Left ventricle myocardium inferior (tissue), 1 donor: Measurements from ENCODE around the gene HDAC9. TPM values are rescaled to one million over a fixed set of nuclear protein-coding genes. Genes with fewer than 3 reads are reported as not detected.

Experiments used
- DNase-seq: peaks from one replicate; pipeline ENCODE4 v3.0.0-alpha.2; 2020
- H3K27ac ChIP-seq: fragments of 200-600 bp; replicated peaks from 2 replicates; pipeline ENCODE4 v1.8.0; 2021
- H3K27me3 ChIP-seq: fragments of 200-600 bp; 2 replicates; pipeline ENCODE4 v1.8.0; 2021; ENCODE audit warnings: low read depth
- H3K36me3 ChIP-seq: fragments of 200-600 bp; 2 replicates; pipeline ENCODE4 v1.8.0; 2021
- H3K4me1 ChIP-seq: fragments of 200-600 bp; 2 replicates; pipeline ENCODE4 v1.8.0; 2021
- H3K4me3 ChIP-seq: fragments of 200-600 bp; 2 replicates; pipeline ENCODE4 v1.8.0; 2021; ENCODE audit warnings: mild to moderate bottlenecking, moderate library complexity
- H3K9me3 ChIP-seq: fragments of 200-600 bp; replicated peaks from 2 replicates; pipeline ENCODE4 v1.8.0; 2021
- intact Hi-C: fragments of 100-400 bp; cut with micrococcal nuclease; formaldehyde crosslinking; loops from one replicate; pipeline ENCODE4 v1.11.0; 2022
- total RNA-seq: library from RNA; stranded (reverse); fragmentation: NEBNext Ultra II Directional; extraction: Animal tissue kit (Norgen Biotek cat#: 25700); gene quantifications from one replicate; pipeline ENCODE4 v1.2.1, GENCODE V29; 2021
- TF ChIP-seq, protein P1 (sequence below): fragments of 200-600 bp; IDR thresholded peaks from 2 replicates; pipeline ENCODE4 v1.8.0; 2021; ENCODE audit warnings: antibody characterized with exemption, mild to moderate bottlenecking, borderline replicate concordance
- donor health status: DM: no; HTN: yes; CAD: no; lungs with severe emphysema.

HDAC9 gene
- total RNA-seq, 1 donor from 2014 or later, result 39.6 TPM

DNA sequence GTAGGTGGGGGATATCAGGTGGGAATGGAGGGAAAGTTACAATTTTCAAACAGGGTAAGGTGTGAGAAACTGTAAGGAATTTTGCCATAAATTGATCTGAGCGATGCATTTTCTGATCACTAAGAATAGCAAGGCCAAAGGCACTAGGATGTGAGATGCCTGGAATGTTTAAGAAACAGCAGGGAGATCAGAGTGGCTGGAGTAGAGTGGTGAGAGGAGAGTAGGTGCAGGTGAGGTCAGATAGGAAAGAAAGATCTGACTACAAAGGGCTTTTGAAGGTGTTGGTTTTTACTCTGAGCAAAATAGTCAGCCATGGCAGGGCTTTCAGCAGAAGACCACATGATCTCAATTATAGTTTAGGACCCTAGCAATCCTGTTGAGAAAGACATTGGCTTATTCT, 55.0 kb downstream of the HDAC9 start:
- DNase-seq, result no peak
- Histone ChIP-seq H3K27ac (no peak overlapping the region), H3K36me3 (no peaks in the 10 kb centered on the region), H3K9me3 (no peaks in the 10 kb centered on the region), H3K4me1 (peaks cover 32% of the 10 kb centered on the region), H3K27me3 (no peaks in the 10 kb centered on the region), H3K4me3 (no peak overlapping the region)
- TF ChIP-seq, protein P1, sequence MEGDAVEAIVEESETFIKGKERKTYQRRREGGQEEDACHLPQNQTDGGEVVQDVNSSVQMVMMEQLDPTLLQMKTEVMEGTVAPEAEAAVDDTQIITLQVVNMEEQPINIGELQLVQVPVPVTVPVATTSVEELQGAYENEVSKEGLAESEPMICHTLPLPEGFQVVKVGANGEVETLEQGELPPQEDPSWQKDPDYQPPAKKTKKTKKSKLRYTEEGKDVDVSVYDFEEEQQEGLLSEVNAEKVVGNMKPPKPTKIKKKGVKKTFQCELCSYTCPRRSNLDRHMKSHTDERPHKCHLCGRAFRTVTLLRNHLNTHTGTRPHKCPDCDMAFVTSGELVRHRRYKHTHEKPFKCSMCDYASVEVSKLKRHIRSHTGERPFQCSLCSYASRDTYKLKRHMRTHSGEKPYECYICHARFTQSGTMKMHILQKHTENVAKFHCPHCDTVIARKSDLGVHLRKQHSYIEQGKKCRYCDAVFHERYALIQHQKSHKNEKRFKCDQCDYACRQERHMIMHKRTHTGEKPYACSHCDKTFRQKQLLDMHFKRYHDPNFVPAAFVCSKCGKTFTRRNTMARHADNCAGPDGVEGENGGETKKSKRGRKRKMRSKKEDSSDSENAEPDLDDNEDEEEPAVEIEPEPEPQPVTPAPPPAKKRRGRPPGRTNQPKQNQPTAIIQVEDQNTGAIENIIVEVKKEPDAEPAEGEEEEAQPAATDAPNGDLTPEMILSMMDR, result no peak
- intact Hi-C loops, result no loop called here

DNA sequence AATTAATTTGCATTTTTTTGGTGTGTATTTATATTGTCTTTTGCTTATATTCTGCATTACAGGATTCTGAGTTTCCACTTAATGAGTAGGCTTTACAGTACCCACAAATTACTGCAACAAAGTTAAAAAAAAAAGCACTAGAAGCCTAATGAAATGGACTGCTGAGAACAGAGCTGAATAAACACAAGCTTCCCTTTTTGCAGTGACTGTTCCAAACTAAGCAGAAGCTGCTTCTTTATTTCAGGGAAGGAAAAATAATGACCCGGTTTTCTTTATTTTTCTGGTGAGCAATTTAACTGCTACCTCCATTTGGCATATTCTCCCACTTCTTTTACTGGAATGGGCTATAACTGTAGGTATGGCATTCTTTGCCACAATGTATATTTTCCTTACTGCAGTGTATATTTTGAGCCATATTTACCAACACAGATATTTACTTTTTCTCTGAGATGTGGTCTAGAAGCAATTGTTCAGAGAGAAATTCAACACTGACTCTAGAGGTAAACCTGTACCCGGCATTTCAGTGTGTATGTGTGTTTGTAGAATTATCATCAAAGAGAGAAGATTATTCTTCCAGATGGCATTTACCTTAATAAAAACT, 56.9 kb downstream of the HDAC9 start:
- Histone ChIP-seq H3K4me1 (peaks cover 50% of the 10 kb centered on the region), H3K27ac (peak overlapping the region; percentile 59), H3K36me3 (no peaks in the 10 kb centered on the region), H3K27me3 (no peaks in the 10 kb centered on the region), H3K9me3 (no peaks in the 10 kb centered on the region), H3K4me3 (peak overlapping the region; percentile 26)
- intact Hi-C loops, result no loop called here
- no peak for DNase-seq
- TF ChIP-seq, protein P1, result no peak

DNA sequence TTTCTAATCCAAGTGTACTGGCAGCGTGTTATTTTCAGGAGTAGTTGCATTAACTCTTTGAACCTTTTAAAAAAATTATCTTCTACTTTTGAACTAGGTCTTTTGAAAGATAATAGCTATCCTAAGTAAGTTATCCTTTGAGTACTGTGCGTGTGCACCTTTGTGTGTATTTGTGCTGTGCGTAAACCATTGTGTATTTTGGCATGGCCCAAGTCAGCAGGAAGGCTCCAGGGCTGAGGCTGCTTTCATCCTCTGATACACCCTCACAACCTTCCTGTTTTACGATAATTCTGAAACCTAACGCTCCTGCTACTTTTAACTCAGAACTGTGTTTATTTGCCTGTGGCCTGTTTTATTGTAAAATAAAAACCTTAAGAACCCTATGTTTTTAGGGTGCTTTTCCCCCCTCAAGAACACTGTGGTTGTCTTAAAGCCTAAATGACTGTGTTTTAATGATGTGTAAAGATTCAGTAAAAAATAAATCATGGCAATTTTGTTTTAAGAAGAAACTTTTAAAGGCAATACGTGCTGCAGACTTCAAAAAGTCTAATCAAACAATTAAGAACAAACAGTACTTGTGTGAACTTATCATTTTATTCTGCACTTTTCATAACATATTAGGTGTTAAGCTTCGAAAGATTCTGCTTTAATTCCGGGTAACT, 57.5 kb downstream of the HDAC9 start:
- Histone ChIP-seq H3K36me3 (no peaks in the 10 kb centered on the region), H3K4me1 (peaks cover 57% of the 10 kb centered on the region), H3K27me3 (no peaks in the 10 kb centered on the region), H3K9me3 (no peaks in the 10 kb centered on the region), H3K4me3 (peak overlapping the region; percentile 26), H3K27ac (peak overlapping the region; percentile 59)
- TF ChIP-seq, protein P1, result no peak
- intact Hi-C loops, result no loop called here
- DNase-seq, result no peak

DNA sequence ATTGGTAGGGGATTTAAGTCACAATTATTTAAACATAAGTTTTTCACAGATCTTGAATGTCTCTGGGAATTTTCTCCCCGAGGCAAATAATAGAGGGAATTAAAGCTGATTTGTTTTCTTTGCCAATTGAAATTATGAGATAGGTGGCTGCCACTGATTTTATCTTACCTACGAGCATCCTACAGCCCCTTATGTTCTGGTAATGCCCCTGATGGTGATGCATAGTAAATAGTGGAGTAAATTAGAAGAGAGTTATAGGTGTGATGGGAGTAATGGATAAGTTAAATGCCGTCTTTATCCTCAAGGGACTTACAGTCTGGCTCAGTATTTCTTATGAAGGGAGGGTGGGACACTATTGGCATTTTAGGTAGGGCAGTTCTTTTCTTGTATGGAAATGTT, 58.1 kb downstream of the HDAC9 start:
- Histone ChIP-seq H3K4me3 (no peak overlapping the region), H3K4me1 (peaks cover 62% of the 10 kb centered on the region), H3K9me3 (no peaks in the 10 kb centered on the region), H3K27me3 (no peaks in the 10 kb centered on the region), H3K27ac (peak overlapping the region; percentile 59), H3K36me3 (no peaks in the 10 kb centered on the region)
- DNase-seq, result no peak
- intact Hi-C loops, result no loop called here
- TF ChIP-seq, protein P1, result no peak

- TF ChIP-seq, protein P1, result no peak
- Histone ChIP-seq H3K4me3 (no peak overlapping the region), H3K36me3 (no peaks in the 10 kb centered on the region), H3K9me3 (no peaks in the 10 kb centered on the region), H3K4me1 (peaks cover 65% of the 10 kb centered on the region), H3K27ac (peak overlapping the region; percentile 20), H3K27me3 (no peaks in the 10 kb centered on the region)
- intact Hi-C loops, result no loop called here
- DNase-seq, result no peak
Measured at GRCh38 chr7:18555120-18555519, 59.6 kb downstream of the HDAC9 start.
